Right lobe of liver (tissue), 6 donors: ENCODE data around the gene RGS7BP. TPM values are rescaled to one million over a fixed set of nuclear protein-coding genes. Genes with fewer than 3 reads are reported as not detected.

Source experiments
- ATAC-seq, 4 donors: fragments of 200-7000 bp; cut with Tn5 transposase; one replicate each; pipeline ENCODE4 v1.9.1; 2020; ENCODE audit warnings: mild to moderate bottlenecking in 4 of 4, moderate library complexity in 4 of 4
- DNase-seq, 3 donors: peaks; one replicate each; pipeline ENCODE4 v3.0.0-alpha.2; 2020
- H3K27ac ChIP-seq, 3 donors: fragments of 200-600 bp; one replicate each; pipeline ENCODE4 v1.8.0; 2022
- H3K27me3 ChIP-seq, 2 donors: fragments of 200-600 bp; one replicate each; pipeline ENCODE4 v1.8.0; 2022
- H3K36me3 ChIP-seq, 4 donors: fragments of 200-600 bp; sonication (generic) in 1 of 4; one replicate each; pipeline versions ENCODE4 v1.5.1 to v1.8.0; 2017 to 2022; ENCODE audit warnings: control low read depth in 1 of 4
- H3K4me1 ChIP-seq, 4 donors: fragments of 200-600 bp; sonication (generic) in 1 of 4; one replicate each; pipeline versions ENCODE4 v1.5.1 to v1.8.0; 2017 to 2022; ENCODE audit warnings: control low read depth in 1 of 4
- H3K4me3 ChIP-seq, 3 donors: fragments of 200-600 bp; one replicate each; pipeline ENCODE4 v1.8.0; 2022
- H3K9me3 ChIP-seq, 4 donors: fragments of 200-600 bp; sonication (generic) in 1 of 4; one replicate each; pipeline versions ENCODE4 v1.5.1 to v1.8.0; 2017 to 2022; ENCODE audit warnings: control low read depth in 1 of 4
- POLR2A ChIP-seq: fragments of 450-650 bp; IDR thresholded peaks from one replicate; pipeline ENCODE4 v1.6.1; 2017; ENCODE audit warnings: antibody characterized with exemption, mild to moderate bottlenecking
- WGBS: methylation state at CpG from one replicate; pipeline ENCODE4 v1.1.6; 2018; ENCODE audit warnings: low coverage, low lambda C conversion rate; ENCODE audit not compliant: insufficient coverage; ENCODE audit errors: missing lambda C conversion rate; 5-methylcytosine and 5-hydroxymethylcytosine counted together
- intact Hi-C, 2 donors: fragments of 100-400 bp; cut with DNase I; formaldehyde crosslinking; loops; one replicate each; pipeline versions ENCODE4 v1.11.2 to v1.14.1; 2022
- total RNA-seq, 6 experiments: library from RNA; depleted of rRNA in 2 of 6; stranded (reverse); fragments of >200 nt in 2 of 6; fragmentation: NEBNext Ultra II Directional in 3 of 6; extraction: Animal tissue kit (Norgen Biotek cat#: 25700) in 3 of 6; gene quantifications; one replicate each; pipeline versions ENCODE4 v1.1.0 to v1.2.4, GENCODE V29; 2016 to 2023
- TF ChIP-seq, protein P1 (sequence below), 4 donors: fragments of 200-600 bp in 3 of 4; fragments of 450-650 bp in 1 of 4; IDR thresholded peaks; one replicate each; pipeline versions ENCODE4 v1.5.1 to v1.8.0; 2016 to 2022; ENCODE audit warnings: antibody characterized with exemption in 4 of 4, mild to moderate bottlenecking in 2 of 4
- donor health status: DM: no; HTN: yes; CAD: no.
- donor health status: DM: no; HTN: no; CAD: no.
- donor health status: DM: no; HTN: no; CAD: no.
- donor health status: DM: no; HTN: yes; CAD: no.
- donor health status: DM: no; HTN: yes; CAD: no.

RGS7BP gene
- total RNA-seq, 6 experiments from 2014 or later = 0.84 to 1.8 (median 1.3) TPM

DNA sequence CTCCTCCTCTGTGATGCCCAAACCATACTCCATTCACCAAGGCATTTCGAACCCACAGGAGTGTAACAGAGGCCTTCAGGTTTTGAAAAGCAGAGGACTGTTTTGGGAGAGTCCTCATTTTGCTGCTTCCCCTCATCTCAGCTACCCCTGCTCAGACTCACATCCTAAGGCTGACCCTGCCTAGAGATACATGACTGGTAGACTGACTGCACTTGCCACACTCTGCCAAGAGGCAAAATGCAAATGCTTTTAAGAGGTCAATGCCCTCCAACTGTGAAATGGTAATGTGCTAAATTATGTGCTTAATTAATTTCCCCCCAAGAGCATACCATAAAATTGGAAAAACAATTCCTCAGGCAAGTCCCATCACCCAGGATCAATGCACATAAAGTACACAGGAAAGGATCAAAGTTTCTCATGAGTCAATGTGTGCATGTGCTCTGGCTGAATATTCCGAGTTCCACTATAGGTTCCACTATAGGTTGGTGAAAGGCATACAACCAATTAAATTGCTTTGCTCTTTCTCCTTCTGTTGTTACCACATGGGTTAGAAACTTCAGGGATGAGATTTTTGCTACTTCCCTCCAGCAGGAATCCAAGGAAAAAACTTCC is 87.0 kb downstream of the RGS7BP start:
- intact Hi-C loops = no loop called here
- WGBS = 0% methylated on average over 1 of the region's 2 CpGs
- H3K36me3 ChIP-seq = no peaks in the 10 kb centered on the region
- H3K27ac ChIP-seq = no peak overlapping the region
- DNase-seq (no peak), ATAC-seq (peak in 2 of 4 donors; percentile 34 to 61)
- no peaks in the 10 kb centered on the region for H3K9me3 ChIP-seq
- H3K4me3 ChIP-seq = no peak overlapping the region
- H3K4me1 ChIP-seq = peaks cover 0 to 15% (median 0%) of the 10 kb centered on the region in 4 donors
- no peaks in the 10 kb centered on the region for H3K27me3 ChIP-seq
- TF ChIP-seq POLR2A = no peak
- TF ChIP-seq, protein P1, sequence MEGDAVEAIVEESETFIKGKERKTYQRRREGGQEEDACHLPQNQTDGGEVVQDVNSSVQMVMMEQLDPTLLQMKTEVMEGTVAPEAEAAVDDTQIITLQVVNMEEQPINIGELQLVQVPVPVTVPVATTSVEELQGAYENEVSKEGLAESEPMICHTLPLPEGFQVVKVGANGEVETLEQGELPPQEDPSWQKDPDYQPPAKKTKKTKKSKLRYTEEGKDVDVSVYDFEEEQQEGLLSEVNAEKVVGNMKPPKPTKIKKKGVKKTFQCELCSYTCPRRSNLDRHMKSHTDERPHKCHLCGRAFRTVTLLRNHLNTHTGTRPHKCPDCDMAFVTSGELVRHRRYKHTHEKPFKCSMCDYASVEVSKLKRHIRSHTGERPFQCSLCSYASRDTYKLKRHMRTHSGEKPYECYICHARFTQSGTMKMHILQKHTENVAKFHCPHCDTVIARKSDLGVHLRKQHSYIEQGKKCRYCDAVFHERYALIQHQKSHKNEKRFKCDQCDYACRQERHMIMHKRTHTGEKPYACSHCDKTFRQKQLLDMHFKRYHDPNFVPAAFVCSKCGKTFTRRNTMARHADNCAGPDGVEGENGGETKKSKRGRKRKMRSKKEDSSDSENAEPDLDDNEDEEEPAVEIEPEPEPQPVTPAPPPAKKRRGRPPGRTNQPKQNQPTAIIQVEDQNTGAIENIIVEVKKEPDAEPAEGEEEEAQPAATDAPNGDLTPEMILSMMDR (IDR thresholded peaks at IDR 0.05) = no peak

DNA sequence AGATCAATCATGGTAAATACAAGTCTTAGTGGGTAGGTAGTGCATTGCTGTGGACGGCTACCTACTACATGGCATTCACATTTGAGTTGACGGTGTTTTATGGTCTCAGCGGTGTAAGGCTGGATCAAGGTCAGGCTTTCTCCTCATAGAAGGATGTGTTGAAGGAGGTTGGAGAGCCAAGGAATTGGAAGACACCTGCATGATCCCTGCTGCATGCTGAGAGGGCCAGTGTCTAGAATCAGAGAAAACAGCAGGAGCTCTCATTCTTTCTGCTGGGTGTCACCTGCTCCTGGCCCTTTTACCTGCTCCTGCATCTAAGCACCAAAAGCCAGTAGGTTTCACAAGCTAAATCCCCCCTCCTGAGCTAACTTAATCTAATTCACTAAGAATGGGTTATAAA is 88.2 kb downstream of the RGS7BP start:
- no peak for ATAC-seq
- Histone ChIP-seq H3K9me3 (no peaks in the 10 kb centered on the region), H3K27me3 (no peaks in the 10 kb centered on the region), H3K4me3 (no peak overlapping the region), H3K36me3 (no peaks in the 10 kb centered on the region), H3K4me1 (peaks cover 0 to 15% (median 0%) of the 10 kb centered on the region in 4 donors), H3K27ac (no peak overlapping the region)
- TF ChIP-seq POLR2A = no peak
- TF ChIP-seq, protein P1 (IDR thresholded peaks at IDR 0.05) = no peak
- DNase-seq = no peak
- intact Hi-C loops = no loop called here
- WGBS = 90% methylated on average over 3 of the region's 3 CpGs

DNA sequence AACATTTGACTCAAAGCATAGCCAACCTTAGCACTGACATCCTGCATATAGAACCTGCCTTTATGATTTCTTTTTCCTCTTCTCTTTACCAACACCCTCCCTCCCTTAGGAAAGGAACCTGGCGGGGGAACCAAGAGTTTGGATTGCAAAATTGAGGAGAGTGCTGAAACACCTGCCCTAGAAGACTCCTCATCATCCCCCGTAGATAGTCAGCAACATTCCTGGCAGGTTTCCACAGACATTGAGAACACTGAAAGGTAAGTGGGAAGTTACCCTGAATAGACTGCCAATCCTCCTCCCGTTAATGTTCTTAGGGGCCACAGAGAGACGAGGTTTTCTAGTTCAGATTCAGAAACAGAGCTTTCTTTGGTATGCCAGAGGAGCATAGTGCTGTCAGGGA is 88.8 kb downstream of the RGS7BP start:
- Histone ChIP-seq H3K4me3 (no peak overlapping the region), H3K4me1 (peaks cover 0 to 15% (median 0%) of the 10 kb centered on the region in 4 donors), H3K27ac (peak overlapping the region in 1 of 3 donors; percentile 48), H3K36me3 (no peaks in the 10 kb centered on the region), H3K27me3 (no peaks in the 10 kb centered on the region), H3K9me3 (no peaks in the 10 kb centered on the region)
- DNase-seq (no peak), ATAC-seq (peak in 3 of 4 donors; percentile 12 to 37 (median 17))
- TF ChIP-seq, protein P1 (IDR thresholded peaks at IDR 0.05) = no peak
- no peak for TF ChIP-seq POLR2A
- intact Hi-C loops = no loop called here
- WGBS = 37% methylated on average over 3 of the region's 4 CpGs

DNA sequence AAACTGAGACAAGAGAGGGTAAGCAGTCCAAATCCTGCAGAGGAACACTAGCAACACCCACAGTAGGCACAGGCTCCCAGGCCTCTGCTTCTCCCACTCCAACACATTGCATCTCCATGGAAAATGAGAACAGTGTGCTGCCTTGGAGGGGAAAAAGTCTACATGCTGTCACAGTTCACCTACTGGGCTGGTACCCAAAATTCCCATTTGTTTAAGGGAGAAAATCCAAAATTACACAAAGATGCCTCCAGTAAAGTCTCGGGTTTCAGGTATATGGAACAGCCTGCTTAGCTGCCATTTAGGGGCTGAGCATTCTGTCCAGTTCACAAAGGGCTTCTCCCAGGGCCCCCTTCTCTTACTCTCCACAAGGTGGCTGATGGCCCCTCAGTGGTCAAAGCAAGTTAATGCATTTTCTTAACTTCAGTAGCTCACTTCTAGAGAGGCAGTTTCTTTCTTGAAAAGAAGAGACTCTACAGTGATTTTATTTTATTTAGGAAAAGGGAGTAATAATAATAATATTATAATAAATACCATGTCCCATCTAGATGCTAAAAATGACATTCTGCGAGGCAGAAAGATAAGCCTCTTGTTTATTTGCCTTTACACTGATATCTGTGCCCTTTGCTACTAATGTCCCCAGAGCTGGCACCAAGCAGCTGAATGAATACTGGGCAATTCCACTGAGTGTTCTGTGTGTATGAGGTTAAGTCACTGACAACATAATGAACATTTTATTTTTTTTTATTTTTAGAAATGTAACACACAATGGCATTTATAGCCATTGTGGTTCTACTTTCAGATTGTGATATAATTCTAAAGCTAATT is 89.4 kb downstream of the RGS7BP start:
- peak; percentile 89 to 95 (median 92) for ATAC-seq
- WGBS = 10% methylated on average over 2 of the region's 2 CpGs
- peaks cover 0 to 15% (median 0%) of the 10 kb centered on the region in 4 donors for H3K4me1 ChIP-seq
- no peaks in the 10 kb centered on the region for H3K27me3 ChIP-seq
- no peak overlapping the region for H3K4me3 ChIP-seq
- peak in 2 of 3 donors; percentile 17 to 58 for DNase-seq
- no peaks in the 10 kb centered on the region for H3K36me3 ChIP-seq
- H3K9me3 ChIP-seq = no peaks in the 10 kb centered on the region
- TF ChIP-seq POLR2A = no peak
- TF ChIP-seq, protein P1 (IDR thresholded peaks at IDR 0.05) = peak in 3 of 4 donors; percentile 22 to 35 (median 22)
- peak overlapping the region in 1 of 3 donors; percentile 48 for H3K27ac ChIP-seq
- intact Hi-C loops = no loop called here
